ENCODE measurements around the gene TMEM178B. TPM values are rescaled to one million over a fixed set of nuclear protein-coding genes. Genes with fewer than 3 reads are reported as not detected.

TMEM178B gene
- total and polyA plus RNA-seq, 2 of the 13 experiments (the other 11 are each of a cell fraction or from before 2014, with no cell fraction given) = 0.01 to 0.02 TPM

- FAIRE-seq (no peak), DNase-seq (ENCODE audit: low spot score) (no peak), ATAC-seq (no peak)
- no peaks in the 10 kb centered on the region for H3K4me1 ChIP-seq (ENCODE audit: insufficient read depth, low read length)
- no peak overlapping the region for H3K9ac ChIP-seq (ENCODE audit: insufficient read depth, low read depth, low read length)
- intact Hi-C loops (cut with micrococcal nuclease; ENCODE audit: unreplicated experiment) = no loop called here
- H4K20me1 ChIP-seq (ENCODE audit: insufficient read depth, low read length) = no peaks in the 10 kb centered on the region
- no TSS peak for BruUV-seq (replicated peaks)
- H3K27ac ChIP-seq (ENCODE audit: extremely low read length, insufficient read depth, low read length) = no peak overlapping the region
- H3K27me3 ChIP-seq (ENCODE audit: control insufficient read depth in 1 of 2, insufficient read depth in 2 of 2, low read length in 2 of 2) = no peaks in the 10 kb centered on the region
- no peak overlapping the region for H3K4me3 ChIP-seq (replicated peaks in 1 of 3; ENCODE audit: insufficient read depth in 1 of 3, low read depth in 2 of 3, low read length in 3 of 3)
- ChIA-PET POLR2A (no interaction called here), CTCF (ENCODE audit: low intra/inter-chr PET ratio, low total read pairs) (no interaction called here)
- TF ChIP-seq MIER3 (CRISPR knock-in tag; IDR thresholded peaks at IDR 0.05; ENCODE audit: borderline replicate concordance) = no peak
- TF ChIP-seq HES4 (CRISPR knock-in tag; IDR thresholded peaks at IDR 0.05; ENCODE audit: borderline replicate concordance) = no peak
- no peak for TF ChIP-seq ZNF781 (CRISPR knock-in tag; IDR thresholded peaks at IDR 0.05; ENCODE audit: borderline replicate concordance, not compliant biosample characterization)
- TF ChIP-seq CREB3 (CRISPR knock-in tag; IDR thresholded peaks at IDR 0.05) = no peak
- TF ChIP-seq SNRNP70 (IDR thresholded peaks at IDR 0.05; ENCODE audit: low read depth, low read length) = no peak
- H2AFZ ChIP-seq (ENCODE audit: low read length) = no peak overlapping the region
- no peaks in the 10 kb centered on the region for H3K9me3 ChIP-seq (ENCODE audit: low read length)
- H3K4me2 ChIP-seq (ENCODE audit: low read depth, low read length) = no peak overlapping the region
- no peaks in the 10 kb centered on the region for H3K79me2 ChIP-seq (ENCODE audit: insufficient read depth, low read length)
- in situ Hi-C loops (cut with HindIII; ENCODE audit: extremely low pct_ligation_motif_present, low pct_unique_long_range_greater_than_20kb) = no loop called here
- no peaks in the 10 kb centered on the region for H3K36me3 ChIP-seq (replicated peaks in 1 of 2; ENCODE audit: control insufficient read depth in 1 of 2, insufficient read depth in 2 of 2, low read length in 2 of 2)
- 4% methylated on average over 2 of the region's 2 CpGs for WGBS (ENCODE audit: low lambda C conversion rate)
Measured at GRCh38 chr7:141102436-141102835, 28.6 kb downstream of the TMEM178B start.

DNA sequence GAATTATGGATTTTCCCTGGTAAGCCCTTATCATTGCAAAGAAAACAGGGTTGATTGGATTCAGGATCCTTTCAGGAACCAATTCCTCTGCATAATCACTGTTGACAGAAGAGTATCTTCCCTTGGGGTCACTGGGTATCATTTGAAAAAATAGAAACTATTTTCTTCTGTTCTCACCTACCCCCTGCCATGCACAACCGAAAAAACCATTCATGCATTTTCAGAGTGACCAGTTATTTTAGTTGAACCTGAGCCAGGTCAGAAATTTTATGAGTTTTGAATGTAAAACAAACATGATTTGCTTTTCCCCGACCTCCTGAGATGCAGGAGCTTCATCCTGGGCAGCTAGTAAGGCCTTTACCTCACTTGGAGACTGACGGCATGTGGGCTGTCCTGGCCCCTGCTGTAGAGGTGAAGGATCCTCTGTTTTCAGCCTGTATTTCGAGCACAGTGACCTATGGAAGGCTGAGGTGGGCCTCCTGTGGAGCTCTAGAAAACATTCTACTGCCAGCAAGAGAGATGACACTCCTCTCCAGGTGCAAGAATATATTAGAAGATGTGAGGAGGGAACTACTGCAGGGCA, 30.1 kb downstream of the TMEM178B start:
- in situ Hi-C loops (cut with HindIII; ENCODE audit: extremely low pct_ligation_motif_present, low pct_unique_long_range_greater_than_20kb) (no loop called here), intact Hi-C loops (cut with micrococcal nuclease; ENCODE audit: unreplicated experiment) (no loop called here)
- no peaks in the 10 kb centered on the region for H3K4me1 ChIP-seq (ENCODE audit: insufficient read depth, low read length)
- no peak overlapping the region for H2AFZ ChIP-seq (ENCODE audit: low read length)
- FAIRE-seq (no peak), DNase-seq (ENCODE audit: low spot score) (no peak), ATAC-seq (no peak)
- POLR2A ChIA-PET = no interaction called here
- no peaks in the 10 kb centered on the region for H4K20me1 ChIP-seq (ENCODE audit: insufficient read depth, low read length)
- WGBS (ENCODE audit: low lambda C conversion rate) = 0% methylated on average over 4 of the region's 4 CpGs
- no peak overlapping the region for H3K4me2 ChIP-seq (ENCODE audit: low read depth, low read length)
- H3K27me3 ChIP-seq (ENCODE audit: control insufficient read depth in 1 of 2, insufficient read depth in 2 of 2, low read length in 2 of 2) = no peaks in the 10 kb centered on the region
- no peak overlapping the region for H3K9ac ChIP-seq (ENCODE audit: insufficient read depth, low read depth, low read length)
- no peak overlapping the region for H3K4me3 ChIP-seq (replicated peaks in 1 of 3; ENCODE audit: insufficient read depth in 1 of 3, low read depth in 2 of 3, low read length in 3 of 3)
- CTCF ChIA-PET (ENCODE audit: low intra/inter-chr PET ratio, low total read pairs) = no interaction called here
- H3K79me2 ChIP-seq (ENCODE audit: insufficient read depth, low read length) = no peaks in the 10 kb centered on the region
- H3K27ac ChIP-seq (ENCODE audit: extremely low read length, insufficient read depth, low read length) = no peak overlapping the region
- no peaks in the 10 kb centered on the region for H3K36me3 ChIP-seq (replicated peaks in 1 of 2; ENCODE audit: control insufficient read depth in 1 of 2, insufficient read depth in 2 of 2, low read length in 2 of 2)
- BruUV-seq (replicated peaks) = no TSS peak
- no peaks in the 10 kb centered on the region for H3K9me3 ChIP-seq (ENCODE audit: low read length)
- TF ChIP-seq SNRNP70 (IDR thresholded peaks at IDR 0.05; ENCODE audit: low read depth, low read length) (no peak), RAD51 (IDR thresholded peaks at IDR 0.05; ENCODE audit: borderline replicate concordance) (no peak), CENPX (CRISPR knock-in tag; IDR thresholded peaks at IDR 0.05) (no peak), EP300 (IDR thresholded peaks at IDR 0.05; ENCODE audit: low read depth in 2 of 2, low read length in 2 of 2) (no peak), EP300 (CRISPR knock-in tag; IDR thresholded peaks at IDR 0.05; ENCODE audit: borderline replicate concordance) (no peak), ZNF512 (CRISPR knock-in tag; IDR thresholded peaks at IDR 0.05) (no peak), SMAD1 (CRISPR knock-in tag; IDR thresholded peaks at IDR 0.05; ENCODE audit: borderline replicate concordance, low read depth) (no peak), ZFX (CRISPR knock-in tag; IDR thresholded peaks at IDR 0.05; ENCODE audit: low read depth) (no peak), SP1 (IDR thresholded peaks at IDR 0.05) (no peak), SP1 (CRISPR knock-in tag; IDR thresholded peaks at IDR 0.05) (no peak), ZMYM4 (CRISPR knock-in tag; IDR thresholded peaks at IDR 0.05) (no peak), ATF3 (CRISPR knock-in tag; IDR thresholded peaks at IDR 0.05) (no peak), BORCS8-MEF2B (CRISPR knock-in tag; IDR thresholded peaks at IDR 0.05) (no peak), SCMH1 (CRISPR knock-in tag; IDR thresholded peaks at IDR 0.05; ENCODE audit: borderline replicate concordance) (no peak)

All from HepG2 (cell line).